ENCODE data around the gene PHF21A.
"Not testable (repeated sequence)": the region's sequence is repeated elsewhere in the genome, so short reads cannot be mapped to it uniquely, and the experiment has no call there.

The PHF21A gene

GRCh38 chr11:46119352-46120216 is 1.7 kb downstream of the PHF21A start:
- Histone ChIP-seq H3K9me2 (replicated peaks; ENCODE audit: low read depth, low read length) (no peaks in the 10 kb centered on the region), H3K27me3 (ENCODE audit: insufficient read depth, low read length, poor library complexity, severe bottlenecking) (no peaks in the 10 kb centered on the region), H3K4me3 (ENCODE audit: low read length, poor library complexity, severe bottlenecking) (peak overlapping the region; percentile 92), H4K20me1 (ENCODE audit: insufficient read depth, low read length, poor library complexity, severe bottlenecking) (peaks cover 46% of the 10 kb centered on the region), H3K36me3 (ENCODE audit: insufficient read depth, low read length) (no peaks in the 10 kb centered on the region), H3K9ac (ENCODE audit: low read depth, low read length, poor library complexity, severe bottlenecking) (peak overlapping the region; percentile 90), H3F3A (ENCODE audit: low read depth) (peaks cover 13% of the 10 kb centered on the region), H2AFZ (ENCODE audit: low read length) (peak overlapping the region; percentile 83), H3K79me2 (ENCODE audit: insufficient read depth, low read length) (peaks cover 57% of the 10 kb centered on the region), H3K4me1 (ENCODE audit: insufficient read depth, low read length, poor library complexity, severe bottlenecking) (peaks cover 48% of the 10 kb centered on the region), H3K9me3 (ENCODE audit: insufficient read depth, low read depth, low read length) (no peaks in the 10 kb centered on the region), H3K4me2 (ENCODE audit: low read depth, low read length, poor library complexity, severe bottlenecking) (peak overlapping the region; percentile 79)
- TF ChIP-seq, protein P1, sequence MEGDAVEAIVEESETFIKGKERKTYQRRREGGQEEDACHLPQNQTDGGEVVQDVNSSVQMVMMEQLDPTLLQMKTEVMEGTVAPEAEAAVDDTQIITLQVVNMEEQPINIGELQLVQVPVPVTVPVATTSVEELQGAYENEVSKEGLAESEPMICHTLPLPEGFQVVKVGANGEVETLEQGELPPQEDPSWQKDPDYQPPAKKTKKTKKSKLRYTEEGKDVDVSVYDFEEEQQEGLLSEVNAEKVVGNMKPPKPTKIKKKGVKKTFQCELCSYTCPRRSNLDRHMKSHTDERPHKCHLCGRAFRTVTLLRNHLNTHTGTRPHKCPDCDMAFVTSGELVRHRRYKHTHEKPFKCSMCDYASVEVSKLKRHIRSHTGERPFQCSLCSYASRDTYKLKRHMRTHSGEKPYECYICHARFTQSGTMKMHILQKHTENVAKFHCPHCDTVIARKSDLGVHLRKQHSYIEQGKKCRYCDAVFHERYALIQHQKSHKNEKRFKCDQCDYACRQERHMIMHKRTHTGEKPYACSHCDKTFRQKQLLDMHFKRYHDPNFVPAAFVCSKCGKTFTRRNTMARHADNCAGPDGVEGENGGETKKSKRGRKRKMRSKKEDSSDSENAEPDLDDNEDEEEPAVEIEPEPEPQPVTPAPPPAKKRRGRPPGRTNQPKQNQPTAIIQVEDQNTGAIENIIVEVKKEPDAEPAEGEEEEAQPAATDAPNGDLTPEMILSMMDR (conservative IDR thresholded peaks at IDR 0.05; ENCODE audit: low read length), result no peak
- TF ChIP-seq EZH2phosphoT487 (IDR thresholded peaks at IDR 0.05; ENCODE audit: borderline replicate concordance), result no peak

DNA sequence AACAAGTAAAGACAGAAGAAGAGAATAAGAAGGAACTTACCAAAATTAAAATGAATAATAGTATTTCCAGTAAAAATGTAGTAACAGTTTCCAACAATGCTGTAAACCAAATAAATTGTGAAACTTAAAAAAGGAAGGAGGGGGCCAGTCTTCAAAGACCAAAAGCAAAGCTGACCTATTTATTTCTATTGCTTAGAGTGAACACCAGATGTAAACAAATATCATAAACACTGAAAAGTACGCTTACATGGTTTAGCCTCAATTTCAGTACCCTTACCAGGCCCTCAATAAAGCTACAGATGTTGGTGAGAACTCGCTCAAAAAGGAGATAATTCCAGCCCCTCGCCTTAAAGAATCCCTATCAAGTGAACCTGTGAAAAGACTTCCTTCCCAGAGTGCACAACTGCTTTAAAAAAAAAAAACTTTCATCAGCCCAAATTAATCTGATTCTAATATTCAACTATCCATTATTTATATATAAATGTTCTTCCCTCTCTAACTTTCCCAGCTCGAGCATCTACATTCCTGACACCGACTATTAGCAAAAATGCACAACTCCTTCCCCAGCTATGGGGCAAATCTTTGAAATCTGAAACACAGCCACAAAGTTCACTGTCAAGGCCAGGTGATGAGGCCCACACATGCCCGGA is 2.4 kb downstream of the PHF21A start:
- H3K9me2 ChIP-seq (replicated peaks; ENCODE audit: low read depth, low read length), result no peaks in the 10 kb centered on the region
- H3K79me2 ChIP-seq (ENCODE audit: insufficient read depth, low read length), result peaks cover 64% of the 10 kb centered on the region
- TF ChIP-seq, protein P1 (conservative IDR thresholded peaks at IDR 0.05; ENCODE audit: low read length), result no peak
- no peak for TF ChIP-seq EZH2phosphoT487 (IDR thresholded peaks at IDR 0.05; ENCODE audit: borderline replicate concordance)
- H3K4me2 ChIP-seq (ENCODE audit: low read depth, low read length, poor library complexity, severe bottlenecking), result peak overlapping the region; percentile 79
- no peaks in the 10 kb centered on the region for H3K9me3 ChIP-seq (ENCODE audit: insufficient read depth, low read depth, low read length)
- H2AFZ ChIP-seq (ENCODE audit: low read length), result peak overlapping the region; percentile 83; the same call in 1 of the 2 replicates
- peaks cover 13% of the 10 kb centered on the region for H3F3A ChIP-seq (ENCODE audit: low read depth)
- peak overlapping the region; percentile 92 for H3K4me3 ChIP-seq (ENCODE audit: low read length, poor library complexity, severe bottlenecking)
- peaks cover 55% of the 10 kb centered on the region for H3K4me1 ChIP-seq (ENCODE audit: insufficient read depth, low read length, poor library complexity, severe bottlenecking)
- H3K9ac ChIP-seq (ENCODE audit: low read depth, low read length, poor library complexity, severe bottlenecking), result peak overlapping the region; percentile 90
- H3K27me3 ChIP-seq (ENCODE audit: insufficient read depth, low read length, poor library complexity, severe bottlenecking), result no peaks in the 10 kb centered on the region
- peaks cover 54% of the 10 kb centered on the region for H4K20me1 ChIP-seq (ENCODE audit: insufficient read depth, low read length, poor library complexity, severe bottlenecking)
- no peaks in the 10 kb centered on the region for H3K36me3 ChIP-seq (ENCODE audit: insufficient read depth, low read length)

- TF ChIP-seq, protein P1 (conservative IDR thresholded peaks at IDR 0.05; ENCODE audit: low read length), result peak; percentile 67
- TF ChIP-seq EZH2phosphoT487 (IDR thresholded peaks at IDR 0.05; ENCODE audit: borderline replicate concordance), result no peak
- peak overlapping the region; percentile 90 for H3K9ac ChIP-seq (ENCODE audit: low read depth, low read length, poor library complexity, severe bottlenecking)
- peaks cover 13% of the 10 kb centered on the region for H3F3A ChIP-seq (ENCODE audit: low read depth)
- peak overlapping the region; percentile 92 for H3K4me3 ChIP-seq (ENCODE audit: low read length, poor library complexity, severe bottlenecking)
- H2AFZ ChIP-seq (ENCODE audit: low read length), result no peak overlapping the region
- no peaks in the 10 kb centered on the region for H3K9me3 ChIP-seq (ENCODE audit: insufficient read depth, low read depth, low read length)
- peaks cover 60% of the 10 kb centered on the region for H3K4me1 ChIP-seq (ENCODE audit: insufficient read depth, low read length, poor library complexity, severe bottlenecking)
- peak overlapping the region; percentile 79 for H3K4me2 ChIP-seq (ENCODE audit: low read depth, low read length, poor library complexity, severe bottlenecking)
- H3K9me2 ChIP-seq (replicated peaks; ENCODE audit: low read depth, low read length), result no peaks in the 10 kb centered on the region
- H3K27me3 ChIP-seq (ENCODE audit: insufficient read depth, low read length, poor library complexity, severe bottlenecking), result no peaks in the 10 kb centered on the region
- H4K20me1 ChIP-seq (ENCODE audit: insufficient read depth, low read length, poor library complexity, severe bottlenecking), result peaks cover 61% of the 10 kb centered on the region
- no peaks in the 10 kb centered on the region for H3K36me3 ChIP-seq (ENCODE audit: insufficient read depth, low read length)
- peaks cover 74% of the 10 kb centered on the region for H3K79me2 ChIP-seq (ENCODE audit: insufficient read depth, low read length)
Observed at GRCh38 chr11:46117842-46118241, 3.4 kb downstream of the PHF21A start.

DNA sequence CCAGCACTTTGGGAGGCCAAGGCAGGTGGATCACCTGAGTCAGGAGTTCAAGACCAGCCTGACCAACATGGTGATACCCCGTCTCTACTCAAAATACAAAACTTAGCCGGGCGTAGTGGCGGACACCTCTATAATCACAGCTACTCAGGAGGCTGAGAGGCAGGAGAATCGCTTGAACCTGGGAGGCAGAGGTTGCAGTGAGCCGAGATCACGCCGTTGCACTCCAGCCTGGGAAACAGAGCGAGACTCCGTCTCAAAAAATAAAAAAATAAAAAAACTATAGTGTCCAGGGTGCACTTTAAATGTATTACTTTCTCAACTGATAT is 4.6 kb downstream of the PHF21A start:
- H3K9me3 ChIP-seq (ENCODE audit: insufficient read depth, low read depth, low read length); H3K27me3 ChIP-seq (ENCODE audit: insufficient read depth, low read length, poor library complexity, severe bottlenecking); H3K9me2 ChIP-seq (replicated peaks; ENCODE audit: low read depth, low read length); H3K36me3 ChIP-seq (ENCODE audit: insufficient read depth, low read length); H2AFZ ChIP-seq (ENCODE audit: low read length): not testable (repeated sequence)
- Histone ChIP-seq H3K79me2 (ENCODE audit: insufficient read depth, low read length) (peaks cover 86% of the 10 kb centered on the region), H3K9ac (ENCODE audit: low read depth, low read length, poor library complexity, severe bottlenecking) (peak overlapping the region; percentile 39), H3F3A (ENCODE audit: low read depth) (peaks cover 10% of the 10 kb centered on the region; the same call in 1 of the 2 replicates), H3K4me3 (ENCODE audit: low read length, poor library complexity, severe bottlenecking) (peak overlapping the region; percentile 92), H4K20me1 (ENCODE audit: insufficient read depth, low read length, poor library complexity, severe bottlenecking) (peaks cover 70% of the 10 kb centered on the region), H3K4me2 (ENCODE audit: low read depth, low read length, poor library complexity, severe bottlenecking) (peak overlapping the region; percentile 79), H3K4me1 (ENCODE audit: insufficient read depth, low read length, poor library complexity, severe bottlenecking) (peaks cover 62% of the 10 kb centered on the region)
